ENCODE measurements around the gene ASB2.
A peak's percentile ranks its signal among the peaks of the same experiment; 100 is the strongest.

The ASB2 gene

GRCh38 chr14:93978735-93979134 lies 2.4 kb upstream of the ASB2 start:
- H3F3A ChIP-seq (ENCODE audit: control insufficient read depth, insufficient read depth) = peaks cover 20% of the 10 kb centered on the region
- peak overlapping the region; percentile 86 for H3K27ac ChIP-seq (ENCODE audit: low read depth, low read length)
- H3K79me2 ChIP-seq (ENCODE audit: control insufficient read depth, low read length) = no peaks in the 10 kb centered on the region
- H3K9me3 ChIP-seq (ENCODE audit: control insufficient read depth, insufficient read depth, low read length) = no peaks in the 10 kb centered on the region
- no peaks in the 10 kb centered on the region for H3K9me2 ChIP-seq (replicated peaks; ENCODE audit: control insufficient read depth, low read length)
- H3K4me3 ChIP-seq (ENCODE audit: low read length) = peak overlapping the region; percentile 72; the same call in 1 of the 2 replicates
- peak overlapping the region; percentile 91 for H3K4me2 ChIP-seq (ENCODE audit: low read length)
- no peaks in the 10 kb centered on the region for H4K20me1 ChIP-seq (ENCODE audit: control insufficient read depth, insufficient read depth, low read depth, low read length)
- H3K36me3 ChIP-seq (ENCODE audit: control insufficient read depth, low read length) = no peaks in the 10 kb centered on the region
- H3K4me1 ChIP-seq (ENCODE audit: control insufficient read depth, low read length) = peaks cover 56% of the 10 kb centered on the region
- TF ChIP-seq EZH2phosphoT487 (IDR thresholded peaks at IDR 0.05; ENCODE audit: borderline replicate concordance, low read length) (no peak), CTCF (IDR thresholded peaks at IDR 0.05; ENCODE audit: low read depth, low read length, poor library complexity, severe bottlenecking) (no peak)
- H3K27me3 ChIP-seq (ENCODE audit: control insufficient read depth, low read length) = no peaks in the 10 kb centered on the region

GRCh38 chr14:93977790-93978581 lies 1.6 kb upstream of the ASB2 start:
- Histone ChIP-seq H3K4me1 (ENCODE audit: control insufficient read depth, low read length) (peaks cover 64% of the 10 kb centered on the region), H3K4me2 (ENCODE audit: low read length) (peak overlapping the region; percentile 91), H3K36me3 (ENCODE audit: control insufficient read depth, low read length) (no peaks in the 10 kb centered on the region), H3K9me3 (ENCODE audit: control insufficient read depth, insufficient read depth, low read length) (no peaks in the 10 kb centered on the region), H3K79me2 (ENCODE audit: control insufficient read depth, low read length) (no peaks in the 10 kb centered on the region), H3K27ac (ENCODE audit: low read depth, low read length) (peak overlapping the region; percentile 86), H3K27me3 (ENCODE audit: control insufficient read depth, low read length) (no peaks in the 10 kb centered on the region), H4K20me1 (ENCODE audit: control insufficient read depth, insufficient read depth, low read depth, low read length) (no peaks in the 10 kb centered on the region), H3K9me2 (replicated peaks; ENCODE audit: control insufficient read depth, low read length) (no peaks in the 10 kb centered on the region), H3F3A (ENCODE audit: control insufficient read depth, insufficient read depth) (peaks cover 20% of the 10 kb centered on the region), H3K4me3 (ENCODE audit: low read length) (peak overlapping the region; percentile 72)
- no peak for TF ChIP-seq CTCF (IDR thresholded peaks at IDR 0.05; ENCODE audit: low read depth, low read length, poor library complexity, severe bottlenecking)
- TF ChIP-seq EZH2phosphoT487 (IDR thresholded peaks at IDR 0.05; ENCODE audit: borderline replicate concordance, low read length) = no peak

GRCh38 chr14:93977171-93977570 lies 801 bp upstream of the ASB2 start:
- H3K4me2 ChIP-seq (ENCODE audit: low read length) = peak overlapping the region; percentile 91
- H3K79me2 ChIP-seq (ENCODE audit: control insufficient read depth, low read length) = no peaks in the 10 kb centered on the region
- H3K9me3 ChIP-seq (ENCODE audit: control insufficient read depth, insufficient read depth, low read length) = no peaks in the 10 kb centered on the region
- no peaks in the 10 kb centered on the region for H3K36me3 ChIP-seq (ENCODE audit: control insufficient read depth, low read length)
- H3K9me2 ChIP-seq (replicated peaks; ENCODE audit: control insufficient read depth, low read length) = no peaks in the 10 kb centered on the region
- no peaks in the 10 kb centered on the region for H4K20me1 ChIP-seq (ENCODE audit: control insufficient read depth, insufficient read depth, low read depth, low read length)
- TF ChIP-seq EZH2phosphoT487 (IDR thresholded peaks at IDR 0.05; ENCODE audit: borderline replicate concordance, low read length) (no peak), CTCF (IDR thresholded peaks at IDR 0.05; ENCODE audit: low read depth, low read length, poor library complexity, severe bottlenecking) (no peak)
- no peaks in the 10 kb centered on the region for H3K27me3 ChIP-seq (ENCODE audit: control insufficient read depth, low read length)
- H3K27ac ChIP-seq (ENCODE audit: low read depth, low read length) = peak overlapping the region; percentile 86
- H3F3A ChIP-seq (ENCODE audit: control insufficient read depth, insufficient read depth) = peaks cover 20% of the 10 kb centered on the region
- peaks cover 72% of the 10 kb centered on the region for H3K4me1 ChIP-seq (ENCODE audit: control insufficient read depth, low read length)
- H3K4me3 ChIP-seq (ENCODE audit: low read length) = peak overlapping the region; percentile 72

Data from DOHH2 (cell line).